GM21423 (cell line): ENCODE measurements around the gene TEAD1.

Experiments used
- ATAC-seq: cut with Tn5 transposase; IDR thresholded peaks from one replicate; pipeline ENCODE4 v1.9.1; 2021; ENCODE audit warnings: mild to moderate bottlenecking, moderate library complexity; ENCODE audit not compliant: unreplicated experiment

Gene TEAD1

GRCh38 chr11:12882670-12883069 is 208.4 kb downstream of the TEAD1 start:
- no peak for ATAC-seq

GRCh38 chr11:12884751-12885318 is 210.6 kb downstream of the TEAD1 start:
- ATAC-seq: no peak

GRCh38 chr11:12885717-12886239 is 211.6 kb downstream of the TEAD1 start:
- ATAC-seq: no peak

- no peak for ATAC-seq
Observed at GRCh38 chr11:12886508-12886907, 212.3 kb downstream of the TEAD1 start.

GRCh38 chr11:12888525-12889158 is 214.4 kb downstream of the TEAD1 start:
- peak; percentile 64 for ATAC-seq

- ATAC-seq: no peak
Observed at GRCh38 chr11:12889243-12889642, 215.0 kb downstream of the TEAD1 start.

- no peak for ATAC-seq
Observed at GRCh38 chr11:12890476-12890875, 216.3 kb downstream of the TEAD1 start.

- no peak for ATAC-seq
Observed at GRCh38 chr11:12893787-12894672, 219.8 kb downstream of the TEAD1 start.

GRCh38 chr11:12897390-12897789 is 223.2 kb downstream of the TEAD1 start:
- ATAC-seq: no peak

- ATAC-seq: no peak
Observed at GRCh38 chr11:12897867-12898266, 223.6 kb downstream of the TEAD1 start.

GRCh38 chr11:12900496-12900895 is 226.3 kb downstream of the TEAD1 start:
- no peak for ATAC-seq

GRCh38 chr11:12901272-12901671 is 227.1 kb downstream of the TEAD1 start:
- no peak for ATAC-seq

- no peak for ATAC-seq
Observed at GRCh38 chr11:12901874-12902481, 227.8 kb downstream of the TEAD1 start.

- ATAC-seq: no peak
Observed at GRCh38 chr11:12902791-12903486, 228.7 kb downstream of the TEAD1 start.

GRCh38 chr11:12905435-12905834 is 231.2 kb downstream of the TEAD1 start:
- no peak for ATAC-seq

- no peak for ATAC-seq
Observed at GRCh38 chr11:12906501-12906900, 232.3 kb downstream of the TEAD1 start.

GRCh38 chr11:12909879-12910278 is 235.7 kb downstream of the TEAD1 start:
- no peak for ATAC-seq

- no peak for ATAC-seq
Observed at GRCh38 chr11:12914400-12914912, 240.2 kb downstream of the TEAD1 start.

- no peak for ATAC-seq
Observed at GRCh38 chr11:12915093-12915492, 240.9 kb downstream of the TEAD1 start.

GRCh38 chr11:12917822-12918221 is 243.6 kb downstream of the TEAD1 start:
- ATAC-seq: no peak
